SW 1271 (cell line): ENCODE results near the gene GRIP2.

ENCODE experiments used
- DNase-seq, 2 experiments: peaks; one replicate each; lab custom pipeline; 2025; lab: John Stamatoyannopoulos, UW

GRIP2 gene

GRCh38 chr3:14561051-14561960, 21.2 kb upstream of the GRIP2 start:
- DNase-seq: no peak

GRCh38 chr3:14560110-14560509, 20.0 kb upstream of the GRIP2 start:
- DNase-seq: no peak

- DNase-seq: no peak
Observed at GRCh38 chr3:14558029-14558428, 17.9 kb upstream of the GRIP2 start.

- no peak for DNase-seq
Observed at GRCh38 chr3:14555835-14556234, 15.7 kb upstream of the GRIP2 start.

- no peak for DNase-seq
Observed at GRCh38 chr3:14554715-14555114, 14.6 kb upstream of the GRIP2 start.

- DNase-seq: no peak
Observed at GRCh38 chr3:14553871-14554270, 13.7 kb upstream of the GRIP2 start.

GRCh38 chr3:14552717-14553116, 12.6 kb upstream of the GRIP2 start:
- DNase-seq: no peak

- no peak for DNase-seq
Observed at GRCh38 chr3:14552041-14552648, 12.0 kb upstream of the GRIP2 start.

GRCh38 chr3:14550651-14551611, 10.8 kb upstream of the GRIP2 start:
- DNase-seq: no peak

GRCh38 chr3:14550181-14550580, 10.0 kb upstream of the GRIP2 start:
- DNase-seq: no peak

- DNase-seq: peak; percentile 28 to 53
Observed at GRCh38 chr3:14549256-14549919, 9.2 kb upstream of the GRIP2 start.

- peak; percentile 35 to 50 for DNase-seq
Observed at GRCh38 chr3:14548321-14548729, 8.2 kb upstream of the GRIP2 start.

GRCh38 chr3:14547693-14548092, 7.6 kb upstream of the GRIP2 start:
- DNase-seq: no peak

- DNase-seq: no peak
Observed at GRCh38 chr3:14546041-14546440, 5.9 kb upstream of the GRIP2 start.

GRCh38 chr3:14545251-14545635, 5.1 kb upstream of the GRIP2 start:
- no peak for DNase-seq

- DNase-seq: no peak
Observed at GRCh38 chr3:14544282-14545250, 4.4 kb upstream of the GRIP2 start.

- no peak for DNase-seq
Observed at GRCh38 chr3:14543446-14543845, 3.3 kb upstream of the GRIP2 start.

GRCh38 chr3:14542656-14543055, 2.5 kb upstream of the GRIP2 start:
- no peak for DNase-seq

- DNase-seq: no peak
Observed at GRCh38 chr3:14541646-14542045, 1.5 kb upstream of the GRIP2 start.

GRCh38 chr3:14540821-14541385, 761 bp upstream of the GRIP2 start:
- no peak for DNase-seq
